ENCODE data around the gene RHOBTB1.

DNA sequence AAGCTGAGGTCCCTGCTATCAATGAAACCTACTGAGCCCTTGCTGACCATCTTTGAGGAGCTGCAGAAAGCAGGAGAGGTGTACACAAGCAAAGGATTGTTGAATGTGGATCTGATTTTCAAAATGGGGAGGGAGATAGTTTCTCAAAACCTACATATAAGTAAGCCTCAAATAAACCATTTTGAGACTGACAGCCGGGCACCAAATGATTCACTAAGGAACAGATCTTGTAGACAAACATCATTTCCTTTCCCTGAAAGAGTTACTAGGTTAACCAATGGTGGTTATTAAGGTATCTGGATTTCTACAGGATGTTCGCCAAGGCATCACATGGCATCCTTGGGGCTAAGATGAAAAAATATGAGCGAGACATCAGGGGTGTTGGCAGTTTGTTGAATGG, 24.5 kb upstream of the RHOBTB1 start:
- no peak for TF ChIP-seq CTCF (IDR thresholded peaks at IDR 0.05 in 4 of 5, conservative IDR thresholded peaks at IDR 0.05 in 1 of 5)
- no peak for TF ChIP-seq POLR2A (IDR thresholded peaks at IDR 0.05)
